ENCODE measurements around the gene MEIS2.

DNA sequence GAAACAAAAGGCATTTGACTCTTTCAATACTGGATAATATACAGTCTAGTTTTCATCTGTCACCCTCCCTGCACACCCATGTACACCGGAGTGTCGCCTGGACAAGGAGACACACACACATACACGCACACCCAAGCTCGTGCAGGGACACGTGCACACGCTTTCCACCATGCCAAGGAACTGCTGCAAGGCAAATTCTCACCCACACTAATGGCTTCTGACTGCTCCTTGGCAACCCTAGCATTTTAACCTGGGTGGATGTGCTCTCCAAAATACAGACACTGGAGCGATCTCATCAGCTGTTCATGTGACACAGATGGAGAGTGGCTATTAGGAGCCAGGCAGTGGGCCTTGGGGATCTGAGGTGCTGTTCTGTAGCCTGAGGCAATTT is 61.6 kb downstream of the MEIS2 start:
- TF ChIP-seq, protein P1, sequence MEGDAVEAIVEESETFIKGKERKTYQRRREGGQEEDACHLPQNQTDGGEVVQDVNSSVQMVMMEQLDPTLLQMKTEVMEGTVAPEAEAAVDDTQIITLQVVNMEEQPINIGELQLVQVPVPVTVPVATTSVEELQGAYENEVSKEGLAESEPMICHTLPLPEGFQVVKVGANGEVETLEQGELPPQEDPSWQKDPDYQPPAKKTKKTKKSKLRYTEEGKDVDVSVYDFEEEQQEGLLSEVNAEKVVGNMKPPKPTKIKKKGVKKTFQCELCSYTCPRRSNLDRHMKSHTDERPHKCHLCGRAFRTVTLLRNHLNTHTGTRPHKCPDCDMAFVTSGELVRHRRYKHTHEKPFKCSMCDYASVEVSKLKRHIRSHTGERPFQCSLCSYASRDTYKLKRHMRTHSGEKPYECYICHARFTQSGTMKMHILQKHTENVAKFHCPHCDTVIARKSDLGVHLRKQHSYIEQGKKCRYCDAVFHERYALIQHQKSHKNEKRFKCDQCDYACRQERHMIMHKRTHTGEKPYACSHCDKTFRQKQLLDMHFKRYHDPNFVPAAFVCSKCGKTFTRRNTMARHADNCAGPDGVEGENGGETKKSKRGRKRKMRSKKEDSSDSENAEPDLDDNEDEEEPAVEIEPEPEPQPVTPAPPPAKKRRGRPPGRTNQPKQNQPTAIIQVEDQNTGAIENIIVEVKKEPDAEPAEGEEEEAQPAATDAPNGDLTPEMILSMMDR (IDR thresholded peaks at IDR 0.05; ENCODE audit: low read length): no peak
- no peak for TF ChIP-seq EZH2 (IDR thresholded peaks at IDR 0.05; ENCODE audit: borderline replicate concordance, low read length)

Data from OCI-LY1 (cell line).